ENCODE data around the gene LRRC74B.
"Not testable (repeated sequence)": the region's sequence is repeated elsewhere in the genome, so short reads cannot be mapped to it uniquely, and the experiment has no call there.

Gene LRRC74B

GRCh38 chr22:21032037-21032867, 13.5 kb upstream of the LRRC74B start, which contains the start of gene SLC7A4:
SLC7A4 (minus strand) TSS chr22:21032561; CDS start chr22:21031812, 749 bp downstream.
- no peak for DNase-seq (ENCODE audit: low read depth, low spot score)

- peak; percentile 78 for DNase-seq (ENCODE audit: low read depth, low spot score)
These were observed 12.7 kb upstream of the LRRC74B start for GRCh38 chr22:21032868-21033688.

- DNase-seq (ENCODE audit: low read depth, low spot score), result no peak
These were observed 11.9 kb upstream of the LRRC74B start for GRCh38 chr22:21033895-21034294.

GRCh38 chr22:21034989-21035388, 10.8 kb upstream of the LRRC74B start:
- DNase-seq (ENCODE audit: low read depth, low spot score), result no peak

- DNase-seq (ENCODE audit: low read depth, low spot score), result no peak
These were observed 7.3 kb upstream of the LRRC74B start for GRCh38 chr22:21038405-21038804.

GRCh38 chr22:21039158-21039557, 6.6 kb upstream of the LRRC74B start:
- DNase-seq (ENCODE audit: low read depth, low spot score), result not testable (repeated sequence)

GRCh38 chr22:21041937-21042336, 3.8 kb upstream of the LRRC74B start:
- no peak for DNase-seq (ENCODE audit: low read depth, low spot score)

- no peak for DNase-seq (ENCODE audit: low read depth, low spot score)
These were observed 2.5 kb upstream of the LRRC74B start for GRCh38 chr22:21042978-21043859.

- no peak for DNase-seq (ENCODE audit: low read depth, low spot score)
These were observed 1.7 kb upstream of the LRRC74B start for GRCh38 chr22:21043860-21044535.

GRCh38 chr22:21044931-21045584, 688 bp upstream of the LRRC74B start:
- no peak for DNase-seq (ENCODE audit: low read depth, low spot score)

- no peak for DNase-seq (ENCODE audit: low read depth, low spot score)
These were observed 1.4 kb downstream of the LRRC74B start for GRCh38 chr22:21047035-21047661.

GRCh38 chr22:21047730-21048129, 2.0 kb downstream of the LRRC74B start:
- DNase-seq (ENCODE audit: low read depth, low spot score), result no peak

GRCh38 chr22:21048448-21048847, 2.7 kb downstream of the LRRC74B start:
- DNase-seq (ENCODE audit: low read depth, low spot score), result not testable (repeated sequence)

- DNase-seq (ENCODE audit: low read depth, low spot score), result not testable (repeated sequence)
These were observed 3.2 kb downstream of the LRRC74B start for GRCh38 chr22:21048965-21049364.

- DNase-seq (ENCODE audit: low read depth, low spot score), result no peak
These were observed 5.5 kb downstream of the LRRC74B start for GRCh38 chr22:21051145-21051830.

GRCh38 chr22:21051831-21052400, 6.2 kb downstream of the LRRC74B start:
- DNase-seq (ENCODE audit: low read depth, low spot score), result no peak

- no peak for DNase-seq (ENCODE audit: low read depth, low spot score)
These were observed 7.1 kb downstream of the LRRC74B start for GRCh38 chr22:21052715-21053459.

- DNase-seq (ENCODE audit: low read depth, low spot score), result no peak
These were observed 8.4 kb downstream of the LRRC74B start for GRCh38 chr22:21054046-21054713.

Data from ELF-1 (cell line).